Breast epithelium (tissue), 4 donors: ENCODE measurements around the gene DNAJB4. TPM values are rescaled to one million over a fixed set of nuclear protein-coding genes. Genes with fewer than 3 reads are reported as not detected.
"Not testable (repeated sequence)": the region's sequence is repeated elsewhere in the genome, so short reads cannot be mapped to it uniquely, and the experiment has no call there.

Experiments used
- DNase-seq, 2 donors: peaks; one replicate each; pipeline ENCODE4 v3.0.0-alpha.2; 2019; ENCODE audit warnings: low spot score in 2 of 2
- H3K27ac ChIP-seq, 2 donors: fragments of 200-600 bp; sonication (generic) in 1 of 2; one replicate each; pipeline ENCODE4 v1.5.1; 2016 to 2019; ENCODE audit warnings: mild to moderate bottlenecking in 1 of 2
- H3K27me3 ChIP-seq, 2 donors: fragments of 200-600 bp; sonication (generic) in 1 of 2; one replicate each; pipeline versions ENCODE4 v1.5.1 to v1.6.0; 2017 to 2019; ENCODE audit warnings: control low read depth in 1 of 2, mild to moderate bottlenecking in 1 of 2
- H3K36me3 ChIP-seq: fragments of 200-600 bp; one replicate; pipeline ENCODE4 v1.5.1; 2019
- H3K4me1 ChIP-seq, 2 donors: fragments of 200-600 bp; sonication (generic); one replicate each; pipeline ENCODE4 v1.5.1; 2016 to 2019; ENCODE audit warnings: control low read depth in 1 of 2
- H3K4me3 ChIP-seq, 3 donors: fragments of 200-600 bp; sonication (generic); 1 replicate in 2 of 3; 2 replicates in 1 of 3; pipeline ENCODE4 v1.5.1; 2016 to 2019; ENCODE audit warnings: mild to moderate bottlenecking in 3 of 3, moderate library complexity in 2 of 3
- H3K9me3 ChIP-seq, 2 donors: fragments of 200-600 bp; sonication (generic) in 1 of 2; one replicate each; pipeline ENCODE4 v1.5.1; 2016 to 2019; ENCODE audit warnings: control low read depth in 1 of 2
- CTCF ChIP-seq, 3 donors: fragments of 450-650 bp; IDR thresholded peaks; one replicate each; pipeline ENCODE4 v1.5.1; 2016 to 2017; ENCODE audit warnings: antibody characterized with exemption in 3 of 3, mild to moderate bottlenecking in 3 of 3, moderate library complexity in 3 of 3
- POLR2A ChIP-seq: fragments of 450-650 bp; IDR thresholded peaks from one replicate; pipeline ENCODE4 v1.6.1; 2016; ENCODE audit warnings: antibody characterized with exemption, mild to moderate bottlenecking, moderate library complexity
- POLR2AphosphoS5 ChIP-seq, 3 donors: sonication (generic); formaldehyde crosslinking; IDR thresholded peaks; one replicate each; pipeline ENCODE4 v1.6.1; 2017; ENCODE audit warnings: antibody characterized with exemption in 3 of 3
- intact Hi-C: fragments of 100-400 bp; cut with DNase I; formaldehyde crosslinking; loops from one replicate; pipeline ENCODE4 v1.15.1; 2023; ENCODE audit warnings: low total_unique reads
- total RNA-seq, 3 donors: library from RNA; depleted of rRNA; stranded (reverse); fragments of >200 nt; gene quantifications; one replicate each; pipeline ENCODE4 v1.1.0, GENCODE V29; 2016

The DNAJB4 gene
- total RNA-seq, 3 donors from 2014 or later = 25.3 to 39.5 (median 31.5) TPM

DNA sequence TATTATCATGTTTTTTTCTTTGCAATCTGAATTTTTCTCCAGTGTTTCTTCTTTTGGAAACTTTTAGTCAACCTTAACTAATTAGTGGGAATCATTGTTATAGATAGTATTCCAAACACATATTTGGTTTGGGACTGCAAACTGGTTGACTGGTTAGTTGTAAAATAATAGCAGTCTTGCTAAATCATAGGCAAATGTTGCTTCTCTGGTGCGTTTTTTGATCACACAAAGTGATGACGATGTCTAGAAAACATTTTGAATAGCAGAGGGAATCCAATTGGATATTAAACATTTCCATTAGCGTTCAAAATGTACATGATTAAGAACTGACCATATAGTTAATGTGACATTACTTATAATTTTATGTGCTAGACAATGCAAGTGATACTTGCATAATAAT, 4.5 kb downstream of the DNAJB4 start:
- no peaks in the 10 kb centered on the region for H3K9me3 ChIP-seq
- H3K27me3 ChIP-seq = no peaks in the 10 kb centered on the region
- no peak overlapping the region for H3K27ac ChIP-seq
- H3K4me3 ChIP-seq = peak overlapping the region in 2 of 3 donors; percentile 3 to 10
- intact Hi-C loops = no loop called here
- H3K4me1 ChIP-seq = no peaks in the 10 kb centered on the region
- no peak for DNase-seq
- TF ChIP-seq POLR2AphosphoS5 (IDR thresholded peaks at IDR 0.05) (no peak), POLR2A (no peak), CTCF (IDR thresholded peaks at IDR 0.05) (no peak)
- H3K36me3 ChIP-seq = no peaks in the 10 kb centered on the region

DNA sequence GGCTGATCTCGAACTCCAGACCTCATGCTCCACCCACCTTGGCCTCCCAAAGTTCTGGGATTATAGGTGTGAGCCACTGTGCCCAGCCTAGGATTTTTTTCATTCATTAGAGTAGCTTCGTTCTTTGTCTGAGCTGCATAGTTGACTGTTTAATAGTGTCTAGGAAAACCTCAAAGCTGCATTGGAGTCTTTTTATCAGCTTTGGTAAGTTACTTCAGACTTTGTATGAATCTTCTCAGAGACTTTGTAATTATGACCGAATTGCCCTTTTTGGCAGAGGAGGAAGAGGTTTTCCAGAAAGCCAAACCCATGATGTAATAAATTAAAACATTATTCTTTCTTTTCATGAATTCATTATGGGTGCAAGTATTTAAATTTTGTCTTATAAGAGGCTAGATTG, 5.1 kb downstream of the DNAJB4 start:
- no peak overlapping the region for H3K27ac ChIP-seq
- DNase-seq = no peak
- intact Hi-C loops = no loop called here
- no peaks in the 10 kb centered on the region for H3K9me3 ChIP-seq
- H3K4me3 ChIP-seq = no peak overlapping the region
- no peaks in the 10 kb centered on the region for H3K27me3 ChIP-seq
- H3K36me3 ChIP-seq = no peaks in the 10 kb centered on the region
- no peaks in the 10 kb centered on the region for H3K4me1 ChIP-seq
- TF ChIP-seq CTCF (IDR thresholded peaks at IDR 0.05) (no peak), POLR2AphosphoS5 (IDR thresholded peaks at IDR 0.05) (no peak), POLR2A (no peak)

- Histone ChIP-seq H3K36me3 (no peaks in the 10 kb centered on the region), H3K4me3 (no peak overlapping the region), H3K4me1 (no peaks in the 10 kb centered on the region), H3K27ac (no peak overlapping the region), H3K27me3 (no peaks in the 10 kb centered on the region), H3K9me3 (no peaks in the 10 kb centered on the region)
- intact Hi-C loops = no loop called here
- DNase-seq = no peak
- no peak for TF ChIP-seq CTCF (IDR thresholded peaks at IDR 0.05)
- no peak for TF ChIP-seq POLR2AphosphoS5 (IDR thresholded peaks at IDR 0.05)
- TF ChIP-seq POLR2A = no peak
These were observed 6.3 kb downstream of the DNAJB4 start for GRCh38 chr1:78011050-78011449.

- no peak for DNase-seq
- no peak for TF ChIP-seq CTCF (IDR thresholded peaks at IDR 0.05)
- TF ChIP-seq POLR2A = no peak
- no peak for TF ChIP-seq POLR2AphosphoS5 (IDR thresholded peaks at IDR 0.05)
- intact Hi-C loops = no loop called here
- no peaks in the 10 kb centered on the region for H3K9me3 ChIP-seq
- no peaks in the 10 kb centered on the region for H3K36me3 ChIP-seq
- no peak overlapping the region for H3K27ac ChIP-seq
- H3K4me3 ChIP-seq = no peak overlapping the region
- H3K27me3 ChIP-seq = no peaks in the 10 kb centered on the region
- no peaks in the 10 kb centered on the region for H3K4me1 ChIP-seq
These were observed 10.4 kb downstream of the DNAJB4 start for GRCh38 chr1:78015148-78015547.

GRCh38 chr1:78019024-78019423, 14.3 kb downstream of the DNAJB4 start:
- TF ChIP-seq POLR2A = no peak
- no peaks in the 10 kb centered on the region for H3K27me3 ChIP-seq
- intact Hi-C loops = no loop called here
- H3K4me3 ChIP-seq = no peak overlapping the region
- DNase-seq = no peak
- H3K36me3 ChIP-seq = no peaks in the 10 kb centered on the region
- H3K27ac ChIP-seq = no peak overlapping the region
- H3K9me3 ChIP-seq = no peaks in the 10 kb centered on the region
- H3K4me1 ChIP-seq = no peaks in the 10 kb centered on the region

- H3K27ac ChIP-seq, H3K4me3 ChIP-seq, H3K36me3 ChIP-seq, H3K4me1 ChIP-seq, intact Hi-C loops, H3K27me3 ChIP-seq, DNase-seq, H3K9me3 ChIP-seq: not testable (repeated sequence)
These were observed 16.4 kb downstream of the DNAJB4 start for GRCh38 chr1:78021134-78021533.
